ENCODE measurements around the gene RAD51B. TPM values are rescaled to one million over a fixed set of nuclear protein-coding genes. Genes with fewer than 3 reads are reported as not detected.

RAD51B gene
- polyA plus RNA-seq, 3 donors, result 3.6 to 11.6 (median 9.4) TPM

- Mint-ChIP-seq H3K27me3 (ENCODE audit: low read depth in 3 of 3) (peaks cover 0 to 1% (median 0%) of the 10 kb centered on the region in 3 donors), H3K4me3 (no peak overlapping the region), H3K9me3 (no peaks in the 10 kb centered on the region), H3K4me1 (no peaks in the 10 kb centered on the region), H3K36me3 (no peaks in the 10 kb centered on the region), H3K27ac (no peak overlapping the region)
- no peak for DNase-seq
- WGBS (ENCODE audit: insufficient coverage), result no CpG with 5 or more reads among the region's 5 CpGs
- no peaks in the 10 kb centered on the region for H4K20me1 ChIP-seq (ENCODE audit: insufficient read depth, low read length)
- H3K27ac ChIP-seq (ENCODE audit: low read depth in 1 of 2, low read length in 2 of 2), result no peak overlapping the region
- no peak overlapping the region for H3K4me3 ChIP-seq (replicated peaks in 1 of 3; ENCODE audit: low read depth in 2 of 3, low read length in 3 of 3)
- H2AFZ ChIP-seq (ENCODE audit: insufficient read depth, low read depth, low read length, poor library complexity, severe bottlenecking), result no peak overlapping the region
- no peaks in the 10 kb centered on the region for H3K79me2 ChIP-seq (ENCODE audit: insufficient read depth, low read length)
- H3K36me3 ChIP-seq (replicated peaks in 1 of 2; ENCODE audit: control insufficient read depth in 1 of 2, insufficient read depth in 2 of 2, low read length in 2 of 2), result no peaks in the 10 kb centered on the region
- H3K4me1 ChIP-seq (ENCODE audit: control insufficient read depth in 1 of 2, insufficient read depth in 2 of 2, low read length in 2 of 2), result no peaks in the 10 kb centered on the region
- no peaks in the 10 kb centered on the region for H3K9me3 ChIP-seq (replicated peaks in 1 of 2; ENCODE audit: control insufficient read depth in 1 of 2, insufficient read depth in 1 of 2, low read length in 2 of 2)
- no peaks in the 10 kb centered on the region for H3K27me3 ChIP-seq (ENCODE audit: control insufficient read depth in 2 of 2, insufficient read depth in 2 of 2, low read length in 2 of 2)
- TF ChIP-seq CTCF (IDR thresholded peaks at IDR 0.05), result no peak
- H3K4me2 ChIP-seq (replicated peaks; ENCODE audit: extremely low read depth, low read length, poor library complexity, severe bottlenecking), result no peak overlapping the region
- no peak overlapping the region for H3K9ac ChIP-seq (ENCODE audit: insufficient read depth, low read length, poor library complexity, severe bottlenecking)
- intact Hi-C loops (cut with micrococcal nuclease), result no loop called here
Measured at GRCh38 chr14:68167383-68168087, 348.0 kb downstream of the RAD51B start.

GRCh38 chr14:68168460-68169109, 349.0 kb downstream of the RAD51B start:
- Mint-ChIP-seq H3K9me3 (no peaks in the 10 kb centered on the region), H3K36me3 (no peaks in the 10 kb centered on the region), H3K27ac (no peak overlapping the region), H3K27me3 (ENCODE audit: low read depth in 3 of 3) (peaks cover 0 to 1% (median 0%) of the 10 kb centered on the region in 3 donors), H3K4me3 (no peak overlapping the region), H3K4me1 (no peaks in the 10 kb centered on the region)
- H3K9me3 ChIP-seq (replicated peaks in 1 of 2; ENCODE audit: control insufficient read depth in 1 of 2, insufficient read depth in 1 of 2, low read length in 2 of 2), result no peaks in the 10 kb centered on the region
- H3K36me3 ChIP-seq (replicated peaks in 1 of 2; ENCODE audit: control insufficient read depth in 1 of 2, insufficient read depth in 2 of 2, low read length in 2 of 2), result no peaks in the 10 kb centered on the region
- intact Hi-C loops (cut with micrococcal nuclease), result no loop called here
- H3K79me2 ChIP-seq (ENCODE audit: insufficient read depth, low read length), result no peaks in the 10 kb centered on the region
- H2AFZ ChIP-seq (ENCODE audit: insufficient read depth, low read depth, low read length, poor library complexity, severe bottlenecking), result no peak overlapping the region
- H3K4me3 ChIP-seq (replicated peaks in 1 of 3; ENCODE audit: low read depth in 2 of 3, low read length in 3 of 3), result no peak overlapping the region
- H3K9ac ChIP-seq (ENCODE audit: insufficient read depth, low read length, poor library complexity, severe bottlenecking), result no peak overlapping the region
- DNase-seq, result no peak
- H3K4me1 ChIP-seq (ENCODE audit: control insufficient read depth in 1 of 2, insufficient read depth in 2 of 2, low read length in 2 of 2), result no peaks in the 10 kb centered on the region
- no peaks in the 10 kb centered on the region for H4K20me1 ChIP-seq (ENCODE audit: insufficient read depth, low read length)
- H3K27ac ChIP-seq (ENCODE audit: low read depth in 1 of 2, low read length in 2 of 2), result no peak overlapping the region
- WGBS (ENCODE audit: insufficient coverage), result no CpG with 5 or more reads among the region's 1 CpG
- no peak for TF ChIP-seq CTCF (IDR thresholded peaks at IDR 0.05)
- no peak overlapping the region for H3K4me2 ChIP-seq (replicated peaks; ENCODE audit: extremely low read depth, low read length, poor library complexity, severe bottlenecking)
- H3K27me3 ChIP-seq (ENCODE audit: control insufficient read depth in 2 of 2, insufficient read depth in 2 of 2, low read length in 2 of 2), result no peaks in the 10 kb centered on the region
